ENCODE results near the gene CLASRP.
A peak's percentile ranks its signal among the peaks of the same experiment; 100 is the strongest.

The CLASRP gene

DNA sequence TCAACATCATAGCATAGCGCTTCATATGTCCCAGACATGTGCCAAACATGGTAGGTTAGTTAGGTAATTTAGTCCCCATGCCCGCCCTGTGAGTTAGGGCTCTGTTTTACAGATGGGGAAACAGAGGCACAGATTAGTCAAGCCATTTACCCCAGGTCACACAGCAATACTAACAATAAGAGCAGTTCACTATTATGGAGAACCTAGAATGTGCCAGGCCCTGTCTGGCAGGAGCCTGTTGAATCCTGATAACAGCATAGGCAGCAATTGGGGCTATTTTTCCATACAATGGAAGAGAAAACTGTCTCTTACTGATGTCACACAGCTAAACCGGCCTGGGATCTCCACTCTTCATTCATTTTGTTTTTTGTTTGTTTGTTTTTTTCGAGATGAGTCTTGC lies 47.6 kb downstream of the CLASRP start:
- DNase-seq (ENCODE audit: low read depth in 2 of 2), result no peak

DNA sequence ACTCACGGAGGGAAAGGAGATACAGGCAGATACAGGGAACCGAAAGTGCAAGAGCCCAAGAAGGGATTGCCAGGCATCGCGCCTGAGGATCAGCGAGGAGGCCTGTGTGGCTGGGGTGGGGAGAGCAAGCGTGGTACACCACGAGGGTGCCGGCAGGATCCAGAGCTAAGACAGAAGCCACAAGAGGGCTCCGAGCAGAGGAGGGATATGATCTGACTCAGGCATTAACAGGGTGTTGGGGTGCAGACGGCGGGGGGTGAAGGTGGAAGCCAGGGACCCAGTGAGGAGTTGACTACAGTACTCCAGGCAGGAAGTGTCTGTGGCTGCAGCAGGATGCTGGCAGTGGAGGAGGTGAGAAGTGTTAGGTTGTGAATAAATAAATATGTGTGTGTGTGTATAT lies 48.7 kb downstream of the CLASRP start:
- DNase-seq (ENCODE audit: low read depth in 2 of 2), result no peak

DNA sequence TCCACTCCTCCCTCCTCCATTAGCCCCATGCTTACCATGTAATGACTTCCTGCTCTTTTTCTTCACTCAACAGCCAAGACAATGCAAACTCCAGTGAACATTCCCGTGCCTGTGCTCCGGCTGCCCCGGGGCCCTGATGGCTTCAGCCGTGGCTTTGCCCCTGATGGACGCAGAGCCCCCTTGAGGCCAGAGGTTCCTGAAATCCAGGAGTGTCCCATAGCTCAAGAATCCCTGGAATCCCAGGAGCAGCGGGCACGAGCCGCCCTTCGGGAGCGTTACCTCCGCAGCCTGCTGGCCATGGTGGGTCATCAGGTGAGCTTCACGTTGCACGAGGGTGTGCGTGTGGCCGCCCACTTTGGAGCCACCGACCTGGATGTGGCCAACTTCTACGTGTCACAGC lies 51.2 kb downstream of the CLASRP start:
- no peak for DNase-seq (ENCODE audit: low read depth in 2 of 2)

DNA sequence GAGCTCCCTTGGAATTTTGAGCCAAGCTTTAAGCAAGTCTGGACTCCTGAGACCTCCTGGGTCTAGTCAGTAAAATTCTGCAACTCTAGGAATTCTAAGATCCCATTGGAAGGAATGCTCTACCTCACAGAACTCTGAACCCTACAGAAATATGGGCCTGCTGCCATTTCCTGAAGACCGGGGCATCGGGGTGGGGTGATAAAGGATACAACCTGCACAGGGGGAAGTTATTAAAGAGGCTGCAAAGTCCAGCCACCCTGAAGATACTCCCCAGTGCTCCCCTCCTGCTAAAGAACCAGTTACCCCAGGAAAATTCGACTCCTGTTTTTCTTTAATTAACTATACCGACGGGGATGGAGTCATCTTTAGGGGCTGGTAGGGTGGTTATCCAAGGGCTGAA lies 51.8 kb downstream of the CLASRP start:
- DNase-seq (ENCODE audit: low read depth in 2 of 2), result no peak

DNA sequence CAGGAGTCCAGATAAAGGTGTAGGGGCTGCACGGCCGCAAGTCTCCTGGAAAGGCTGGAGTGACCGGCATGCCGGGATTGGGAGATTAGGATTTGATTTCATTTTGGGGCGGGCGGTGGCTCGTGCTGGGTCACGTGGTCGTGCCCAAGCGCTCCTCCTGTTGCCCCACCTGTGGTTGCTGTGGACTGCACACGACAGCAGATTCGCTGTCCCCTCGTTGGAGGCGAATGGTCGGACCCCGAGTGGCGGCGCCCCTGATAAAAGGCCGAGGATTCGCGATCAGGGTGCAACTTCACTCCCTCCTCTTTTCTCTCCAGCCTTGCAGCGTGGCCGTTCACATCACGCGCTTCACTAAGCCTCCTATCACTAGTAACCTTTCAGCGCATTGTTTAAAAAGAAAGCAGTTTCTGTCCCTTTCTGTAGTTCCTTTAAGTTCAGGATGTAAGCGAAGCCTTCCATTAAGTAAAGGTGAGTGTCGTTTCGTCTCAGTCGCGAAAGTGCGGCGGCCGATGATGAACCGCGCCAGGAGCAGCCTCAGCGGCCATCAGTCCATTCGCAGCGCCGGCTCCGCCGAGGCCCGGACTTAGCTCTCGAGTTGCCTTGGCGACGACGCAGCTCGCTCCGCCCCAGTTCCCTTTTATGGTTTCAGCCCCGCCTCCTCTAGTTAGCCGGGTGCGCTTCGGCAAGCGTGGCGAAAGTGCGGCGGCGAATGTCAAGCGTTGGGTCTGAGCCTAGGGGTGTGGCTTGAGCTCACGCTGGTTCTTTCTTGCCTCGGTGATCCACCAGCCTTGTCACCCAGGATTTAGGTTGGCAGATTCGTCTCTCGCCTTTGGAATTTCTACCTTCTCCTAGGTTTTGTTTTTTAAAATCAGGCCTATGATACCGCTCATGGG lies 52.4 kb downstream of the CLASRP start:
- peak; percentile 96 to 98 for DNase-seq (ENCODE audit: low read depth in 2 of 2)

DNA sequence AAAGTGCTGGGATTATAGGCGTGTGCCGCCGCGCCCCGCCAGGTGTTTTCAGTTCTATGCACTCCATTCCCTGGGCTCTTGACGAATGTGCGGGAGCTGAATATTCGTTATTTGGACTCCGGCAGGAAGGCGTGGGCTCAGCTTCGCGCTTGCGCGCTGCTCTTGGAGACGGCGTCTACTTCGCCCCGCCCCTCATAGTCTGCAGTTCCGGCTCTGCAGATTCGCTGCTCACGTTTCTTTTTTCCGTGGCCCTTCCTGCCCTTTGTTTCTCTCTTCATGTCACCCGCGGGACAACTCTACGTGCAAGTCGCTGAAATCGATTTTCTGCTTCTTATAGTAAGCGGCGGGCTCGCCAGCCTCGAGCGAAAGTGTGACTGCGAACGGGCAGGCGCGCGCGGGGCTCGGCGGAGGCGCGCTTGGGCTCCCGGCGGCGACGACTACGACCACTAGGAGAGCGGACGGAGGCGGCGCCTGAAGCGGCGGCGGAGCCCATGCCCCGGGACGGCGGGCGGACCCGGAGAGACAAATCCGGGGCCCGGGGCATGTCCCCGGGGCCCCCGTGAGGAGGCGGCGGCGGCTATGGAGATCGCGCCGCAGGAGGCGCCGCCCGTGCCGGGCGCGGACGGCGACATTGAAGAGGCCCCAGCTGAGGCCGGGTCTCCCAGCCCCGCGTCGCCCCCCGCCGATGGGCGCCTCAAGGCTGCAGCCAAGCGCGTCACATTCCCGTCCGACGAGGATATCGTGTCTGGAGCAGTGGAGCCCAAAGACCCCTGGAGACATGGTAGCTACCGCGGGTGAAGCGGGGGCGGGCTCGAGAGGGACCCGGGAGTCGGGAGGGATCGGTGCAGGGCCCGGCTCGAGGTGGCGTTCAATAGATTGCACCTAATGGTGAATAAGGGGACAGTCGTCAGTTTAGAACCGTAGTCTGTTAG lies 54.2 kb downstream of the CLASRP start, which contains the start of gene PPP1R37:
PPP1R37 (plus strand) TSS at position 433 of the 932 bp plus-strand sequence; CDS start at position 580, 147 bp downstream.
- peak; percentile 83 to 89 for DNase-seq (ENCODE audit: low read depth in 2 of 2)

DNA sequence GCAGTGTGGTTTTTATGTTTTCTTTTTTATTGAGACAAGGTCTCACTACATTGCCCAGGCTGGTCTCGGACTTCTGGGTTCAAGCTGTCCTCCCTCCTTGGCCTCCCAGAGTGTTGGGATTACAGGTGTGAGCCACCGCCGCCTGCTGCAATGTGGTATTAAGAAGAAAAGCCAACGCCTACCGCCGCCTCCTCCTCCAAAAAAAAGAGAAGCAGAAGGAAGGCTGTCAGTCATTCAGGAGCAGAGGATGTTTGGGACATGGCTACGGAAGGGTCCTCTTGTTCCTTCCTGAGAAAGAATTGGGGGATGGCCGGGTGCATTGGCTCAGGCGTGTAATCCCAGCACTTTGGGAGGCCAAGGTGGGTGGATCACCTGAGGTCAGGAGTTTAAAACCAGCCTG lies 55.3 kb downstream of the CLASRP start:
- DNase-seq (ENCODE audit: low read depth in 2 of 2), result no peak

DNA sequence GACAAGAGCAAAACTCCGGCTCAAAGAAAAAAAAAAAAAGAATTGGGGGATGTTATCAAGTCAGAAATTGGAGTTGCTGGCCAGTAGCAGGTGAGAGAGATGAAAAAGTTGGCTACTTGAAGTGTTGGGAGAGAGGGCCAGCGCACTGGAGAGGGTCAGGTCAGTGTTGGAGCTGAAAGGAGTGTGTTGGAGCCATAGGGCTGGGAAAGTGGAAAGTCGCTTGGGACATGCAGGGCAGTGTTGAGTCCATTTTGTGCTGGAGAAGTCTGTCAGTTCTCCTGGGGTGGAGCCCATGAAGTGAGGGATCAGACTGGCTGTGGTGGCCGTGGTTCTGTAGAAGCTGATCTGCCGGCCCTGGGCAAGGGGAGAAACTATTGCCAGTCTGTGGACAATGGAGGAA lies 55.9 kb downstream of the CLASRP start:
- no peak for DNase-seq (ENCODE audit: low read depth in 2 of 2)

DNA sequence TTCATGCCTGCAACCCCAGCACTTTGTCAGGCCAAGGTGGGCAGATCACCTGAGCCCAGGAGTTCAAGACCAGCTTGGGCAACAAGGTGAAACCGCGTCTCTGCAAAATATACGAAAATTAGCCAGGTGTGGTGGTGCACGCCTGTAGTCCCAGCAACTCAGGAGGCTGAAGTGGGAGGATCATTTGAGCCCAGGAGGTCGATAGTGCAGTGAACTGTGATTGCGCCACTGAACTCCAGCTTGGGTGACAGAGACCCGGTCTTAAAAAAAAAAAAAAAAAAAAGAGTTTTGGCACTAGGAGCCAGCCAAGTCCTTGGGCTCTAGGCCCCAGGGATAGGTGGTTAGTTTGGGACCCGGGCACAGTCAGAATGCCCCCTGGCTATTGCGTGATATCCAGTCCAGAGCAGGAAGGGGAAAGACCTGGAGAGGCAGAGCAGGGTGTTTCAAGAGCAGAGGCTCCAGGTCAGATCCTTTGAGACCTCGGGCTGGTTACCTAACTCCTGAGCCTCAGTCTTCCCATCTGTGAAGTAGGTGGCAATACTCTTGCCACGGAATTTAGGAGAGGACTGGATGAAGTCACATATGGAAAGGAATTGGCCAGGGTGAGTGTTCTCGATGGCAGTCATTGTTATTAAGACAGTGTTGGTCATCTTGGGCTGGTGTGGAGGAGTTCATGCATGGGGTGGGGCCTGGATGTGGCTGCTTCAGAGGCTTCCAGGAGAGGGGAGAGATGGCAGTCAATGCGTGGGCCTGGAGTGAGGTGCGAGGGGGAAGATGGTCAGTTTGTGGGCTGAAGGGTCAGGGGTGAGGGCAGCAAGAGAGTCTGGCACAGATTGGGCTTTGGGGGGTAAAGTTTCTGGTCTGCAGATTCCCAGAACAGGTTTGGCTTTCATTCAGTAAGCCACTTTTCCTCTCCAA lies 56.9 kb downstream of the CLASRP start:
- DNase-seq (ENCODE audit: low read depth in 2 of 2), result no peak

DNA sequence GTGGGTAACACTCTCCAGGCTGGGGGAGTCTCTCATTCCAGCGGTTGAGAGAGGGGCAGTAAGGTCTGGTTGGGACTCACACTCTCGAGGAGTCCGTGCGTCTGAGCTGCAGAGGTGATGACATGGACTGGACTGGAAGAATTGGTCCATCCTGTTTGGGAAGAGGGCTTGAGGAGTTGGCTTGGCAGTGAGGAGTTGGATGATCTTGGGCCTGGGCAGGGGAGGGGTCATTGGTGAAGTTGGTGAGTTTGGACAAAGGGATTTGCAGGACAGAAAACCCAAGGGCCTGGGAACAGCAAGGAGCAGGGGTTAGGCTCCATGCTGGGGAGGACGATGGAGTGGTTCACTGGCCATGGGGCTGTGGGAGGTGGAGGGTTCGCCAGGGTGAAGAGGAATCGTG lies 57.9 kb downstream of the CLASRP start:
- no peak for DNase-seq (ENCODE audit: low read depth in 2 of 2)

DNA sequence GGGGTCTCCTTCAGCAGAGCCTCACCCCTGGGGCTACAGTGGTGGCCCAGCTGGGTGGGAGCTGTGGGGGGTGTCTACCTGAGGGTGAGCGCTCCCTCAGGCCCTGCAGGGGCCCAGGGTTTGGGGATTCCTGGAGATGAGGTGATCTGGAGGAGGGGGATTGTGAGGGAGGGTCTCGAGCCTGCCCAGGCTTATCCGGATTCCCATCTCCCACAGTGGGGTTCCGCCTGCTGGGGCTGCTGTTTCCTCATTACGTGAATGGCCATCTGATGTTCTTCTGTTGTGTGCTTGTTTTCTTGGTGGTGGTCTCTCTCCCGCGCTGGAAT lies 58.6 kb downstream of the CLASRP start:
- DNase-seq (ENCODE audit: low read depth in 2 of 2), result no peak

DNA sequence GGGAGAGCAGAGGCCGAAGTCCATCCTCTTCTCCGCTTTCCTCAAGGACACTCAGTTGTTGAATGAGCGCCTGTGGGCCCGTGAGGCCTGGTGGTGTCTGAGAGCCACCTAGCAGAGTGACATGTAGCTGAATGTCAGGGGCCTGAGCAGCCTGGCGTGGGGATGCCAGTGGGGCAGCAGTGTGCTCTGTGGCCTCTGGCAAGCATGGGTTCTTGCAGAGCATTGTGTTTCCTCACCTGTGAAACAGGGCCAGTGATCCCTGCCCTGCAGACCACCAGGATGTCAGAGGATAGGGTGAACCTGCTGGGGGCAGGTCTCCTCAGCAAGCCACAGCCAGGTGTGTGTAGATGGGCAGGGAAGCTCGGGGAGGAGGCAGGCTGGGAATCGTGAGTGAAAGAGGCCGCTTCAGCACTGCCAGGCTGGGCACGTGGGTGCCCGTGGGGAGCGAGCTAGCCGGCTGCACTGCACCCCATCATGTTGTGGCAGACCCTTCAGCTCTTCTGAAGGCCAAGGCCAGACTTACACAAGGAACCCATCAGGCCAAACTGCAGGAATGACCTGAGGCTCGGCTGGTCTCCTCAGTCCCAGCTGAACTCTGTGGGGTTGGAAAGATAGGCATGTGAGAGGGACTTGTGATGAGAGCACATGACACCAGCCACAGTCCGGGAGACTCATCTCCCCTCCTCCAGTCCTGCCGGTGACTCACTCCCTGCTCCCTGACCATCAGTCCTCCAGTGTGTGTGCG lies 59.1 kb downstream of the CLASRP start:
- DNase-seq (ENCODE audit: low read depth in 2 of 2), result no peak

DNA sequence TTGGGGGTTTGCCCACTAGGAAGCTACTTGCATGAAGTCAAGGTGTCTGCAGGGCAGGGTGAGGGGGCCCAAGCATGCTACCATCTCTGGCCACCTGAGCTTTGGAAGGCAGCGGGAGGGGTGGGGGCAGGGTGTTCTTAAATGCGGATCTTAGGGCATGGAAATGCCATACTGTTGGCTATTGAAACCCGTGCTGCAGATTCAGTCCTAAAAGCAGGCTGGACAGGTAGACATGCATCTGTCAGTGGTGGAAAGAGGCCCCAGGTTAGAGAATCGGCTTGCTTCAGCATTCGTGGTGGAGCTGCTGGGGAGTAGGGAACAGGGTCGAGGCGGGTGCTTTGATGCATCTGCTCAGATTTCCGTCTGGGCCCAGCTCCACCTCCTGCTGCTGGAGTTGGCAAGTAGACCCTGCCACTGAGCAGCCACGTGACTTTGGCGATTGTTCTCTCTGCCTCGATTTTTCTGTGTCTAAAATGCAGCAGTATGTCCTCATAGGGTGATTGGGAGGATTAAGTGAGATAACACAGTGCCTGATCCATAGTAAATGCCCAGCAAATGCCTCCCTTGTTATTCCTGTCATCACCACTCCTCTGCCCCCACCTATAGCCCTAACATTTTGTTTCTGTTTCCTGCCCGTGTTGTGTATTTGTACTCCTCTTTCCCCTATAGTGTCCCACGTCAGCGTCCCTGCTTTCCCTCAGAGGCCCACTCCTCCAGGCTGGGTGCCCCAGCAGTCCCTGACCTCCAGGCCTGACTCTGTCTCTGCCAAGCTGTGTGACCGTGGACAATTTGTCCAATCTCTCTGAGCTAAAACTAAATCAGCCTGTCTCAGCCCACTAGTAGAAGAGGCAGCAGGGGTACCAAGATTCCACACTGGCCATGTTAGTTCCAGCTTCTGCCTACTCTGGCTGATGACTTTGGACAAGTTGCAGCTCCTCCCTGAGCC lies 59.9 kb downstream of the CLASRP start:
- DNase-seq (ENCODE audit: low read depth in 2 of 2), result no peak

DNA sequence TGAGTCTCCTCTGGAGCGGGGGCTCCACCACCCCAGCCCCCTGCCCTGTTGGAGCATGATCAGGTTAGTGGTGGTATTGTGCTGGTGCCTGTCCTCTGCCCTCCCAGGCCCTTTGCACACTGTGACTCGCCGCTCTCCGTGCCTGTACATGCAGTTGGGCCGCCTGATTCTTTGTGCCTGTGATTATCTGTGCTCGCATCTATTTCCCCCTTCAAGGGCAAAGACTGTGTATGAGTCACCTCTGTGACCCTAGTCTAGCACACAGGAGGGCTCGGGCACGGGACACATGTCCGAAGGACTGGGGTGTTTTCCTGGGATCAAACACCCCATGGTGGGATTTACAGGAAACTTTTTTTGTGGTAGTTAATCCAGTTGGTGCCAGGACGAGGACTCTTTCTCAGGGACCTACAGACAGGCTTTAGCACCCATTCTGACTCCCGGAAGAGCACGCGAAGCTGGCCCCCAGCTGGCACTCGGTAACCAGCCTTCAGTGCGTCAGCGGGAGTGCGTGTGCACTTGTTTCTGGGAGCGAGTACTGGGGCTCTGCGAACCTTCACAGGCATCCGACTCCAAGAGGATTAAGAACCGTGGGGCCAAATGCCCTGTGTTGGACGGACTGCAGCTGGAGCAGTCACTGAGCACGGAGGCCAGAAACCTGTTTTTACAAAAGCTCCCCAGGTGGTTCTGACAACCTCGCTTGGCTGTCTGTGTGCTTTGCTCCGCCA lies 60.8 kb downstream of the CLASRP start:
- DNase-seq (ENCODE audit: low read depth in 2 of 2), result no peak

DNA sequence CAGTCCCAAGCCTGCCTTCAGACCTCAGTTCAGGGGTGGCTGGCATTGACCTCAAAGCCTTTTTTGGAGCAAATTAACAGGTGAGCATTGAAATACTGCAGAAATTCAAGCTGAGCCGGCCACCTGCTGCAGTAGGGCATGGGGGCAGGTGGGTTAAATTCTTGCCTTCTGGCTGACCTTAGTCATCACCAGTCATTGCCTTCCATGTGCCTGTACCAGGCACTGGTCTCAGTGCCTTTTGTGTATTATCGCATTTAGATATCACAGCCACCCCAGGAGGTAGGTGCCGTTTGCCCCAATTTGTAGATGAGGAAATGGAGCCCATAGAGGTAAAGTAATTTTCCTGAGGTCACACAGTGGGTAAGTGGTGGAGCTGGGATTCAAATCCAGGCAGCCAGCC lies 61.4 kb downstream of the CLASRP start:
- DNase-seq (ENCODE audit: low read depth in 2 of 2), result no peak

DNA sequence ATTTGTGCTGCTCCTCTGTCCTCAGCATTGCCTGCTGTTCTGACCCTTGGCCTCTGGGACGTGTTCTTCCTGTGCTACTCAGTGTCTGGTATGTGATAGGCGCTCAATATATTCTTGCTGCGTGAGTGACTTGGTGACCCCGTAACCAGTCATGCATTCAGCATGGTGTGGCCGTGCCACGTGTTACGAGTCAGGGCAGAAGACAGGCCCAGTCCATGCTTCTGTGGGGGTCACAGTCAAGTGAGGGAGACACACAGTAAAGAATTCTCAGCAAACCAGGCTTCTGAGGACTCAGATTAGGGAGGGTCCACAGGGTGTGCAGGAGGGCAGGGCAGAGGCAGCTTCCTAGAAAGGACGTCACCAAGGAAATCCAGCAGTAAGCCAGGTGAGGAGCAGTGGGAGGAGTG lies 62.0 kb downstream of the CLASRP start:
- no peak for DNase-seq (ENCODE audit: low read depth in 2 of 2)

DNA sequence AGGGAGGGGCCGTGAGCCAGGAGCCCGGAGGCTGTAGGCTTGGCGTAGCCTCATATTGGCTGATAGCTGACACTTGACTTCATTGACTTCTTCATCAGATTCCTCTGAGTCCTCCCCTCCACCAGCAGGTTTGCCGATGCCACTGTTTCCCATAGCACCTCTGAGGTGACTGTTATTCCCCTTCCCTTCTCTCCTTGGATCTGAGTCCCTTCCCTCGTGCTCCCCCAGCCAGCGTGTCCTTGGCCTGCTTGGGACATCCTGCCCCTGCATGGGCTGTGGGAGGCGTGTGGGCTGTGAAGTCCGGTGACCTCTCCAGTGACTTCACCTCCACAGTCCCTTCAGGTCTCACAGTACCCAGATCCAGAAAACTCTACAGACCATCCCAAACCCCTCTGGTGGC lies 63.0 kb downstream of the CLASRP start:
- no peak for DNase-seq (ENCODE audit: low read depth in 2 of 2)

DNA sequence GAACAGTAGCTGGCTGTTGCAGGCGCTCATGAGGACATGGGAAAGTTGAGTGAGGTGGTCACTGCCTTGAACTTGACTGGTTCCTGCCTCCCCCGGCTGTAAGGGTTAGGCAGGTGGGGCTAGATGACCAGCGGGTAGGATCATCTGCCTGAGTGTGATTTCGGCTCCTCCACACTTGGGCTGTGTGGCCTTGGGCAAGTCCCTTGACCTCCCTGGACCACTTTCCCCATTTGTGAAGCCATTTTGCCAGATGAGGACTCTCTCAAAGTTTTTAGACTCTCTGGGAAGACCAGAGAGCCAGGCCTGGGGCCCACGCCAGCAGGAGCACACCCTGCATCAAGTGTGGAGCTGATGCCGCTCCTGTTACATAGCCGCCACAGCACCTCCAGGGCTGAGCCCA lies 63.6 kb downstream of the CLASRP start:
- DNase-seq (ENCODE audit: low read depth in 2 of 2), result no peak

DNA sequence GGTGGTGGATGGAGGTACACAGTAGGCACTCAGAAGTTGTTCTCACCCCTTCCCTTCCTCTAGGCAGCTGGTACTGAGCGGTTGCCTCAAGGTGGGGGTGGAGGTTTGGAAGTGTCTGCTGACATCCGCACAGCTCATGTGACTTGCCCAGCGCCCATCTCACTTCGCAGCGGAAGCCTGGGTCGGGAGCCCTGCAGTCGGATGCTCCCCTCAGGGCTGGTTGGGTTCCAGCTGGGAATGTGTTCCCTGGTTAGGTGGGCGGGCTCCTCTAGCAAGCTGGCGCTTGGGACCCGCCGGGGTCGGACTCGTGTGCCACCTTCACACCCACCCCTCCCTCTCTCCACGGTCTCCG lies 64.3 kb downstream of the CLASRP start:
- no peak for DNase-seq (ENCODE audit: low read depth in 2 of 2)

Data from activated CD4-positive, alpha-beta T cell treated with anti-CD3 and anti-CD28 coated beads for 24 hours (primary cell).